ENCODE data around the gene CGB8. TPM values are rescaled to one million over a fixed set of nuclear protein-coding genes. Genes with fewer than 3 reads are reported as not detected.

CGB8 gene
- total and polyA plus RNA-seq, 7 donors: not detected

DNA sequence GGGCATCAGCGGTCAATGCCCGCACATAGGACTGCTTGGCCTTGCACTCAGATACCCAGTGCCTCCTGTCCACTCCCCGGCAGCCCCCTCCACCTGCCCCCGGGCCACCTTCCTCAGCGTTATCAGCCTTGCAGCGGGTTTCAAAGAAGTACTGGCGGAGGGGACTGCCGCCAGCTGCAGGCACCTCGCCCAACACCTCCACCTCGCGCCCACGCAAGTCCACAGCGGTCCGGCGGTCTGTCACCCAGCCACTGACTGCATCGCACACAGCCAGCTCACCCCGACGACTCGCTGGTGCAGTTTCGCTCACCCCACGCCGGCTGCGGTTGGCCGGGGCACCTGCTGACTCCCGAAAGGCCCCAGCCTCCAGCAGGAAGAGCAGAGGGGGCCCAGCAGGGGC, 12.5 kb upstream of the CGB8 start:
- Histone ChIP-seq H3K4me1 (peaks cover 11% of the 10 kb centered on the region), H3K4me3 (no peak overlapping the region), H3K27ac (no peak overlapping the region), H3K9me3 (no peaks in the 10 kb centered on the region), H3K36me3 (ENCODE audit: insufficient read depth in 1 of 2, low read depth in 1 of 2) (no peaks in the 10 kb centered on the region), H3K27me3 (ENCODE audit: insufficient read depth in 3 of 3, low read length in 2 of 3) (no peaks in the 10 kb centered on the region)
- TF ChIP-seq, protein P1, sequence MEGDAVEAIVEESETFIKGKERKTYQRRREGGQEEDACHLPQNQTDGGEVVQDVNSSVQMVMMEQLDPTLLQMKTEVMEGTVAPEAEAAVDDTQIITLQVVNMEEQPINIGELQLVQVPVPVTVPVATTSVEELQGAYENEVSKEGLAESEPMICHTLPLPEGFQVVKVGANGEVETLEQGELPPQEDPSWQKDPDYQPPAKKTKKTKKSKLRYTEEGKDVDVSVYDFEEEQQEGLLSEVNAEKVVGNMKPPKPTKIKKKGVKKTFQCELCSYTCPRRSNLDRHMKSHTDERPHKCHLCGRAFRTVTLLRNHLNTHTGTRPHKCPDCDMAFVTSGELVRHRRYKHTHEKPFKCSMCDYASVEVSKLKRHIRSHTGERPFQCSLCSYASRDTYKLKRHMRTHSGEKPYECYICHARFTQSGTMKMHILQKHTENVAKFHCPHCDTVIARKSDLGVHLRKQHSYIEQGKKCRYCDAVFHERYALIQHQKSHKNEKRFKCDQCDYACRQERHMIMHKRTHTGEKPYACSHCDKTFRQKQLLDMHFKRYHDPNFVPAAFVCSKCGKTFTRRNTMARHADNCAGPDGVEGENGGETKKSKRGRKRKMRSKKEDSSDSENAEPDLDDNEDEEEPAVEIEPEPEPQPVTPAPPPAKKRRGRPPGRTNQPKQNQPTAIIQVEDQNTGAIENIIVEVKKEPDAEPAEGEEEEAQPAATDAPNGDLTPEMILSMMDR (IDR thresholded peaks at IDR 0.05): no peak
- intact Hi-C loops (cut with DNase I): no loop called here
- WGBS, 3 donors: 79 to 84% (median 83%) methylated on average over 25 of the region's 25 CpGs
- ATAC-seq: no peak
- DNase-seq: no peak

DNA sequence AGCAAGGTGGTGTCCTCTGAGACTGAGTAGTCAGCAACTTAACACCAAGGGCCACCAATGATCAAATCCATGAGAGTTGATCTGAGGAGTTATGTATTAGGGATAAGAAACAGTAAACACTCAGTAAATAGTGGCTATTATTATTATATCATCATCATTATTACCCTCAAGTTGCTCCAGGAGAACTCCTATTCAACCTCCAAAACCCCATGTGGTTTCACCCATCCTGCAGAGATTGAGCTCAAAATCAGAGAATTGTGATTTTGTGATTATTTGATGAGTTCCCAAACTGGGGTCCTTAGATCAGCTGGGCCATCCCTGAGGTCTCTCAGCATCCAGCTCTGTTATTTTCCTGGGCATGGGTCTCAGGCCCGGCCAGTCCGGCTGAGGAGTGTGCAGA, 12.1 kb upstream of the CGB8 start:
- intact Hi-C loops (cut with DNase I): no loop called here
- Histone ChIP-seq H3K27me3 (ENCODE audit: insufficient read depth in 3 of 3, low read length in 2 of 3) (no peaks in the 10 kb centered on the region), H3K9me3 (no peaks in the 10 kb centered on the region), H3K27ac (no peak overlapping the region), H3K4me3 (no peak overlapping the region), H3K4me1 (peaks cover 11% of the 10 kb centered on the region), H3K36me3 (ENCODE audit: insufficient read depth in 1 of 2, low read depth in 1 of 2) (no peaks in the 10 kb centered on the region)
- TF ChIP-seq, protein P1 (IDR thresholded peaks at IDR 0.05): no peak
- DNase-seq (no peak), ATAC-seq (no peak)
- WGBS, 3 donors: 96 to 100% (median 100%) methylated on average over 2 of the region's 2 CpGs

DNA sequence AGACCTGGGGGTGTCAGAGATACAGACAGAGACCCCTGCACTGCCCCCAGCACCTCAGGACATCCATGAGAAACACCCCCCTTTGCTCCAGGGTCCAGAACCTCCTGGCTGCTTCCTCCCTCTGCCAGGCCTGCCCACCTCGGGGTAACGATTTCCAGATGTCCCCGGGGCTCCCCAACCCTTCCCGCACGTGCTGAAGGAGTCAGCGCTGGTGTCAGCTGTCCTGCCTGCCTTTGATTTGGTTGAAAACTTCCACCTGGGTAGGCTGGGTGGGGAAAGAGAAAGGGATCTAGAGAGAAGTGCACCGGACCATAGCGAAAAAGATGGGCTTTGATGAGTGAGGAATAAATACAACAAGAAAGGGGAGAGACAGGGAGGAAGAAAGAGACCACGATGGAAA, 10.1 kb upstream of the CGB8 start:
- Histone ChIP-seq H3K27me3 (ENCODE audit: insufficient read depth in 3 of 3, low read length in 2 of 3) (no peaks in the 10 kb centered on the region), H3K27ac (no peak overlapping the region), H3K36me3 (ENCODE audit: insufficient read depth in 1 of 2, low read depth in 1 of 2) (no peaks in the 10 kb centered on the region), H3K4me3 (no peak overlapping the region), H3K9me3 (no peaks in the 10 kb centered on the region), H3K4me1 (peaks cover 5% of the 10 kb centered on the region)
- DNase-seq (no peak), ATAC-seq (no peak)
- 28 to 38% (median 34%) methylated on average over 9 of the region's 9 CpGs for WGBS, 3 donors
- TF ChIP-seq, protein P1 (IDR thresholded peaks at IDR 0.05): no peak
- intact Hi-C loops (cut with DNase I): loop anchor here in 1 of 2 donors (5.0 kb wide), 1 partner anchor 47 kb away; no protein-coding TSS in a partner anchor

DNA sequence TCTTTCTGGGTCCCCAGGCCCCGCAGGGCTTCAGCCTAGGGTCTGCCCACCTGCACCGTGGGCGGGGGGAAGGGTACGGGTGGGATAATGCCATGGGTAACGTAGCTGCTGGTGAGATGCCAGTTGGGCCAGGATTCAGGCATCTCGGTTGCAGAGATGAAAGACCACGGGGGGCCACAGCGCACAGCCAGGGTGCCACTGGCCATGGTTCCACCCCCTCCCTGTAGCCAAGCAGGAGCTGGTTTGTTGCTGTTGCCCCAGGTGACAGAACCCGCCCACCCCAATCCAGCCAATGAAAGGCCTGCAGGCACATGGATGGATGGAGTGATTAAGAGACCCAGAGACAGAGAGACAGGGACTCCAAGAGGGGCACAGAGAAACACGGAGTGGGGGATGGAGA, 9.7 kb upstream of the CGB8 start:
- DNase-seq (peak; percentile 54 to 84), ATAC-seq (peak; percentile 54 to 82 (median 70))
- no peaks in the 10 kb centered on the region for H3K36me3 ChIP-seq (ENCODE audit: insufficient read depth in 1 of 2, low read depth in 1 of 2)

More for the DNA sequence above, 9.7 kb upstream of the CGB8 start:
- 32 to 46% (median 39%) methylated on average over 10 of the region's 10 CpGs for WGBS, 3 donors
- TF ChIP-seq, protein P1 (IDR thresholded peaks at IDR 0.05): no peak
- Histone ChIP-seq H3K27me3 (ENCODE audit: insufficient read depth in 3 of 3, low read length in 2 of 3) (no peaks in the 10 kb centered on the region), H3K9me3 (no peaks in the 10 kb centered on the region), H3K4me3 (peak overlapping the region; percentile 82), H3K27ac (no peak overlapping the region), H3K4me1 (peaks cover 5% of the 10 kb centered on the region)
- intact Hi-C loops (cut with DNase I): loop anchor here in 1 of 2 donors (5.0 kb wide), 1 partner anchor 46 kb away; no protein-coding TSS in a partner anchor
